K562 (cell line): Measurements from ENCODE around the gene GEMIN2.

Experiments
- ARID2 ChIP-seq: fragments of 450-650 bp; IDR thresholded peaks from 2 replicates; pipeline ENCODE4 v1.6.1; 2017; ENCODE audit warnings: antibody characterized with exemption, mild to moderate bottlenecking
- CBX8 ChIP-seq: fragments of 200-600 bp; sonication (generic); IDR thresholded peaks from 2 replicates; pipeline ENCODE4 v1.6.1; 2012; ENCODE audit warnings: borderline replicate concordance, mixed run types, low read depth, mild to moderate bottlenecking, moderate library complexity, mixed read lengths, low read length, control low read depth, inconsistent platforms; ENCODE audit not compliant: poor library complexity, severe bottlenecking; ENCODE audit errors: extremely low read depth
- CREB3 ChIP-seq: fragments of 450-650 bp; conservative IDR thresholded peaks from 2 replicates; pipeline ENCODE4 v1.6.1; 2016; ENCODE audit warnings: missing genetic modification characterization, low read depth, mild to moderate bottlenecking, missing compliant biosample characterization, moderate library complexity
- DPF2 ChIP-seq: fragments of 450-650 bp; IDR thresholded peaks from 2 replicates; pipeline ENCODE4 v1.6.1; 2016
- EZH2 ChIP-seq: IDR thresholded peaks from 2 replicates; pipeline ENCODE4 v1.6.1; 2012; ENCODE audit warnings: low read depth, mild to moderate bottlenecking, inconsistent platforms, low read length, borderline replicate concordance
- POLR2A ChIP-seq: fragments of 450-650 bp; conservative IDR thresholded peaks from 2 replicates; pipeline ENCODE4 v1.6.1; 2016

GRCh38 chr14:39087493-39087892, 26.6 kb upstream of the GEMIN2 start:
- TF ChIP-seq CBX8: no peak
- no peak for TF ChIP-seq EZH2
- no peak for TF ChIP-seq ARID2
- TF ChIP-seq DPF2: no peak
- no peak for TF ChIP-seq CREB3 (tag)
- TF ChIP-seq POLR2A: no peak
